HG03060 (cell line): ENCODE data around the gene DNASE1L2.
"Not testable (repeated sequence)": the region's sequence is repeated elsewhere in the genome, so short reads cannot be mapped to it uniquely, and the experiment has no call there.

Source experiments
- ATAC-seq: cut with Tn5 transposase; IDR thresholded peaks from one replicate; pipeline ENCODE4 v1.9.1; 2021; ENCODE audit warnings: low read depth, moderate number of reproducible peaks; ENCODE audit not compliant: unreplicated experiment

The DNASE1L2 gene

GRCh38 chr16:2237493-2238149 lies 1.4 kb downstream of the DNASE1L2 start:
- no peak for ATAC-seq

- ATAC-seq: no peak
Observed at GRCh38 chr16:2238150-2238837, 2.0 kb downstream of the DNASE1L2 start.

GRCh38 chr16:2238838-2239675 lies 2.8 kb downstream of the DNASE1L2 start:
- no peak for ATAC-seq

GRCh38 chr16:2240331-2240730 lies 4.1 kb downstream of the DNASE1L2 start:
- ATAC-seq: not testable (repeated sequence)

GRCh38 chr16:2242598-2242997 lies 6.4 kb downstream of the DNASE1L2 start:
- ATAC-seq: no peak

DNA sequence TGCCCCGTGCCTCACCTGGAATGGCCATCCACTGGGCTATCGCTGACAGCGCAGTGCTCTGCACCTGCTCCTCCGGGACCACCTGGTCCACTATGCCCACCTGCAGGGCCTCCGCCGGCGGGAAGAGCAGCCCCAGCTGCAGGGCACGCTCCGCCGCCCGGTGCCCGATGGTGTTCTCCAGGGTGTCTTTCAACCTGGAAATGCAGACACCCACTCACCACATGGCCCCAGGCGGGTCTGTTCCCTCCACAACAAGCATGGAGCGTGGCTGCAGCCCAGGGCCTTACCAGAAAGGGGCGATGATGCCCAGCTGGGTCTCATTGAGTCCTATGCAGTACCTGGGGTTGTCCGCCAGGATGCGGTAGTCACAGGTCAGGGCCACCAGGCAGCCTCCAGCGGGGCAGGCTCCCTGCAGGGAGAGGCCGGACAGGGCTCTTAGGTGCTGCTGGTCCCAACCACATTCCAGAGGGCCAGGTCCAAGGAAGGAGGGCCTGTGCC lies 6.8 kb downstream of the DNASE1L2 start:
- ATAC-seq: no peak

- ATAC-seq: no peak
Observed at GRCh38 chr16:2243781-2244180, 7.5 kb downstream of the DNASE1L2 start.

- ATAC-seq: no peak
Observed at GRCh38 chr16:2244301-2244700, 8.1 kb downstream of the DNASE1L2 start.

DNA sequence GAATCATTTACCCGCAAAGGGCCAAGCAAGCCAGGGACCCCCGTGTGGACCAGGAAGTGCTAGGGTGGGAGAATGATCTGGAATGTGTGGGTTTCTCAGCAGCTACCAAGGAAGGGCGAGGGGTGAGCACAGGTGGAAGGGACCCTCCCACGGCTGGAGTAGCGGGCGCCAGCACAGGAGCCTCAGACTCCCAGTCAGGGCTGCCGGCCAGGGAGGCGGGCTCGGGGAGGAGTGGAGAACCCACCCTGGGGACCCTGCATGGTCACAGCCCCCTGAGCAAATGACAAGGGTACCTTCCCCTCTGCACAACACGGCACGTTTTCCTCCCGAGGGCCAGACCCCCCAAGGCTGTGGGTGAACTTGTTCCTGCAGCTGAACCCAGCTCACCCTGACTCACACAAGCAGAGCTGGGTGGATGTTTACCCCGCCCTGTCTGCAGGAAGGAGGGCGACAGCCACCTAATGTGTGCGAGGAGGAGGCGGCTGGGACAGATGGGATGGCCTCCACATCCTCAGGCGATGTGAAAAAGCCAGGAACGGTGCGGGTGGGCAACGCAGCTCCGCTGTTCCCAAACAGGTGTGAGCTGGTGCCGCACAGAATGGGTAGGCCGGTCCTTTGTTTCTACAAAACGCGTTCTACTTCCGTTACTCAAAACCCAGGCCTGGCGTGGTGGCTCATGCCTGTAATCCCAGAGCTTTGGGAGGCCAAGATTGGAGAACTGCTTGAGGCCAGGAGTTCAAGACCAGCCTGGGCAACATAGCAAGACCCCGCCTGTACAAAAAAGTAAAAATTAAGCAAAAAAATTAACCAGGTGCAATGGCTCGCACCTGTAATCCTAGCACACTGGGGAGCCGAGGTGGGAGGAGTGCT lies 8.9 kb downstream of the DNASE1L2 start:
- no peak for ATAC-seq

DNA sequence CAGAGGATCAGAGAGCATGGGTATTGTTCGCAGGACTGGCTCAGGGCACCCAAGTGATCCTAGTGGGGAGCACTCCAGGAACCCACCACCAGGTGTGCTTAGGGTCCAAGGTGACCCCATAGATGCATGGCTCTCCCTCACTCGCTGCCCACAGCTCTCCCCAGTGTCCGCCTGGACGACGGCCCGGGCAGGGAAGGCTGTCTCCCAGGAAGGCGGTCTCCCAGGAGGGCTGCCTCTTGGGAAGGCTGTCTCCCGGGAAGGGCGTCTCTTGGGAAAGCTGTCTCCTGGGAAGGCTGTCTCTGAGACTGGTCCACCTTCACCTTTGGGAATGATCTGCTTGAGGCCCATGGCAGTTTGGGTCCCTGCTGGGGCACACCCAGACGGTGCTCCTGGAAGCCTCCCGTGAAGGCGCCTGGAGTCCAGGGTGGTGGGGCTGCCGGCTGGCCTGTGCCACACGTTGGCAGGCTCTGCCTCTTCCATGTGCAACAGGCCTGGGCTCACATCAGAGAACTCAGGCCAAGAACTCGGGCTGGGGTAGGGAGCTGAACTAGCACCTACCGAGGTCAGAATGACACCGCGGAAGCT lies 10.1 kb downstream of the DNASE1L2 start:
- no peak for ATAC-seq

DNA sequence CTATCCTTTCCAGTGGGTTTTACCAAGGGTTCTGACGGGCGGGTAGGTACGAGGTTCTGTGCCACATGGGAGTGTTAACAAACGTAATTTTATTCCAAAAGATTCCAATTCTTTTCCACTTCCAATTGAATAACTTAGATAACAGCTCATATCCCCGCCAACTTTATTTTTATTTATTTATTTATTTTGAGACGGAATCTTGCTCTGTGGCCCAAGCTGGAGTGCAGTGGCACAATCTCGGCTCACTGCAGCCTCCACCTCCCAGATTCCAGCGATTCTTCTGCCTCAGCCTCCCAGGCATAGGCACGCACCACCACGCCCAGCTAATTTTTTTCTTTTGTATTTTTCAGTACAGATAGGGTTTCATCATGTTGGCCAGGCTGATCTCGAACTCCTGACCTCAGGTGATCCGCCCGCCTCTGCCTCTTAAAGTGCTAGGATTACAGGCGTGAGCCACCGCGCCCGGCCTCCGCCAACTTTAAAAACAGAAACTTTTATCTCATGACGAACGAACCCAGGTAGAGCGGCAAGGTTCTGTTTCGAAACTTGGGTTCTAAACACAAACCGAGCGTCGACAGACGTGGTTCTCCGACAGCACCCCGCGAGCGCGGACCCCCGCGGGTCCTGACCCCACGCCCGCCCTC lies 14.5 kb downstream of the DNASE1L2 start:
- no peak for ATAC-seq

GRCh38 chr16:2251296-2252111 lies 15.3 kb downstream of the DNASE1L2 start, which contains the start of gene ECI1:
ECI1 (minus strand) TSS chr16:2251587; CDS start chr16:2251566, 21 bp downstream.
- peak; percentile 56 for ATAC-seq

DNA sequence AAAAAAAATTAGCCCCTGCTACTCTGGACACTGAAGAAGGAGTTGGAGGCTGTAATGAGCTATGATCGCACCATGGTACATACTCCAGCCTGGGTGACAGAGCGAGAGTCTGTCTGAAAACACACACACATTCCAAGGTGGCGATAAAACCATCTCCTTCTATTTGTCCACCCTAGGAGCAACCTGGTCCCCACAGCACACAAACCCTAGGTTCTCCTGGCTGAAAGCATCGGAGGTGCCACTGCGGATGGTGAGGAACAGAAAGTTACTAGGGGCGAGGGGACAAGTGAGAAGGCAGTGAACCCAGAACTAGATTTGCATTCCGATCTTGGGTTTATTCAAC lies 16.5 kb downstream of the DNASE1L2 start:
- no peak for ATAC-seq

GRCh38 chr16:2253293-2253692 lies 17.0 kb downstream of the DNASE1L2 start:
- no peak for ATAC-seq

DNA sequence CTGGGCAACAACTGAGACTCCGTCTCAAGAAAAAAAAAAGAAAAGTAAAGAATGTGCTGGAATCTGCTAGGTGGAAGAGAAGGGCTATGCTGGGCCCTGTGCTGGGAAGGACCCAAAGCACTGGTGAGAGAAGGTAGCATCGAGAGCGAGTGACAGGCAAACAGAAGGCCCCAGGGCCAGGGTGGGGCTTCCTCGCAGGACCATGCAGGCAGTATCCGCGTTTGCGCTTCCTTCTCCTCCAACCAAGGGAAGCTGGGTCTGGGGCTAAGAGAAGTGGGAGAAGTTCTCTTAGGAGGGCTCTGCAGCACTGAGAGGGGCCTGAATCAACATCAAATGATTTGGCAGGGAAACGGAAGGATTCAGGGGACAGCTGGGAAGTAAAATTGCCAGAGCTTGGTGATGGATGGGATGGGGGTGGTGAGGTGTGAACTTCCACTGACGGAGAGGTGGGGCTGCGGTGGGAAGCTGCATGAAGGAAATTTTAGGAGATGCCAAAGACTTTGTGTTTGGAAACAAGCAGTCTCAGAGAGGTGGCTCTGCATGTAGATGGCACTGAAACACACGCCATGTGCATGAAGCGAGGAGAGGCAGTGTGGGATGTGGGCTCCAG lies 20.4 kb downstream of the DNASE1L2 start:
- no peak for ATAC-seq

GRCh38 chr16:2257726-2258125 lies 21.5 kb downstream of the DNASE1L2 start:
- ATAC-seq: no peak

DNA sequence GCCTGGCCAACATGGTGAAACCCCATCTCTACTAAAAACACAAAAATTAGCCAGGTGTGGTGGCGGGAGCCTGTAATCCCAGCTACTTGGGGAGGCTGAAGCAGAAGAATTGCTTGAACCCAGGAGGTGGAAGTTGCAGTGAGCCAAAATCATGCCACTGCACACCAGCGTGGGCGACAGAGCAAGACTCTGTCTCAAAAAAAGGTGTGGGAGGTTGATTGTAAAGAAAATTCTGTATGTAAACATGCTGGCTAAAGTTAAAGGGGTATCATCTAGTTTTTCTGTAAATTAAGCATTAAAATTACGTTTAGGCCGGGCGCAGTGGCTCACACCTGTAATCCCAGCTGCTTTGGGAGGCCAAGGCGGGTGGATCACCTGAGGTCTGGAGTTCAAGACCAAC lies 22.3 kb downstream of the DNASE1L2 start:
- not testable (repeated sequence) for ATAC-seq

DNA sequence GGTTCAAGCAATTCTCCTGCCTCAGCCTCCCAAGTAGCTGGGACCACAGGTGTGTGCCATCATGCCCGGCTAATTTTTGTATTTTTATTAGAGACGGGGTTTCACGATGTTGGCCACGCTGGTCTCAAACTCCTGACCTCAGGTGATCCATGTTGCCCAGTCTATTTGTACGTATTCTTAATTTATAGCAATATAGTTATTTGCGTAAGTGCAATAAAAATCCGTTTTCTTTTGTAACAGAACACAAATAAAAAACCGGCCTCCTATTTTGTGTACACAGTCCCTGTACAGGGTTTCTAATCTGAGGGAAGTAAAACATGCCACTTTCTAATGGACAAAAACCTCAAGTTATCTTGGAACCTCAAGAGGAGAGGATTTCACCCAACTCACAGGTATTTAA lies 24.0 kb downstream of the DNASE1L2 start:
- no peak for ATAC-seq
